ENCODE measurements around the gene ATP8B4. TPM values are rescaled to one million over a fixed set of nuclear protein-coding genes. Genes with fewer than 3 reads are reported as not detected.

Gene ATP8B4
- total and polyA plus RNA-seq, 10 of the 15 experiments (the other 5 are each of a cell fraction or from before 2014, with no cell fraction given) = 0.02 to 0.94 (median 0.19) TPM

DNA sequence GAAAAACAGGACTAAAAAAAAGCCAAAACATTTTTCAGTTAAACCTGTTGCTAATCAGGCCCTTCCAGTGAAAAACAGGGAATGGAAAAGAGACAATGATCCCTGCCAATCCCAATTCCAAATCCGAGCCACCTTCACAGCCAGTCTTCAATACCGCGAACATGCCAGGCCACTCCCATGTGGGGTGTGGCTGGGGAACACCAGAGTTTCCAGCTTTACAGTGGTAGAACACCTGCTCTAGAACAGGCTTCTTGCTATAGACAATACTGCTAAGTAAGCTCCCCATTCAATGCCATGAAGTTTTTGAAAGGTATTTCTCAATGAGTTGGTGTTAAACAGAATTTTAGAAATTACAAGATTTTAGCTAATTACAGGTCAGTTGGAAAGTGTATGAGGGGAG is 228.3 kb downstream of the ATP8B4 start (continued):
- TF ChIP-seq NR2F1 (conservative IDR thresholded peaks at IDR 0.05) (no peak), POLR2AphosphoS5 (IDR thresholded peaks at IDR 0.05; ENCODE audit: low read length) (no peak), ESRRA (IDR thresholded peaks at IDR 0.05; ENCODE audit: low read length) (no peak)
- TF ChIP-seq, protein P1, sequence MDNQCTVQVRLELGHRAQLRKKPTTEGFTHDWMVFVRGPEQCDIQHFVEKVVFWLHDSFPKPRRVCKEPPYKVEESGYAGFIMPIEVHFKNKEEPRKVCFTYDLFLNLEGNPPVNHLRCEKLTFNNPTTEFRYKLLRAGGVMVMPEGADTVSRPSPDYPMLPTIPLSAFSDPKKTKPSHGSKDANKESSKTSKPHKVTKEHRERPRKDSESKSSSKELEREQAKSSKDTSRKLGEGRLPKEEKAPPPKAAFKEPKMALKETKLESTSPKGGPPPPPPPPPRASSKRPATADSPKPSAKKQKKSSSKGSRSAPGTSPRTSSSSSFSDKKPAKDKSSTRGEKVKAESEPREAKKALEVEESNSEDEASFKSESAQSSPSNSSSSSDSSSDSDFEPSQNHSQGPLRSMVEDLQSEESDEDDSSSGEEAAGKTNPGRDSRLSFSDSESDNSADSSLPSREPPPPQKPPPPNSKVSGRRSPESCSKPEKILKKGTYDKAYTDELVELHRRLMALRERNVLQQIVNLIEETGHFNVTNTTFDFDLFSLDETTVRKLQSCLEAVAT (IDR thresholded peaks at IDR 0.05) = no peak

DNA sequence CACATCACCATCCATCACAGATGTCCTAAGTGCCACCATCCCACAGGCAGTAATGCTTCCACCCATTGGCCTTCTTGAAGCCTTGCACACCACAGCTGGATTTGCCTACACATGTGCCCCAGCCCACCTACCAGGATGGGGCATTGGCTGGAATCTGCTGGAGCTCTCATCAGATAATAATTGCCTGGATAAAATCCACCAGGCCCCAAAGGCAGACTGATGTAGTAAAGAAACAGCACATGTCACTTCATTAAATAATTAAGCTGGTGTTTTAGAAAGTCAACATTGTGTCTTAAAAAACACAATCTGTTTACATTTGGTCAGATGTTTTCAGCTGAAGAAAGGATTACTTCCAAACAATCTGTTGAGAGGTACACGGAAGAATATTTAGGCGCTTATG is 229.5 kb downstream of the ATP8B4 start:
- no peak overlapping the region for H2AFZ ChIP-seq (ENCODE audit: control insufficient read depth, low read depth, low read length)
- no peaks in the 10 kb centered on the region for H3K4me1 ChIP-seq (ENCODE audit: control insufficient read depth, insufficient read depth, low read length)
- ChIA-PET RAD21 (ENCODE audit: unreplicated experiment) (no interaction called here), CTCF (no interaction called here), POLR2A (no interaction called here), SMC1A (ENCODE audit: uncharacterized antibody, unreplicated experiment) (no interaction called here)
- no peaks in the 10 kb centered on the region for H3K9me3 ChIP-seq (replicated peaks; ENCODE audit: control insufficient read depth, insufficient read depth, low read length)
- 75% methylated on average over 2 of the region's 2 CpGs for WGBS (ENCODE audit: insufficient coverage, insufficient replicate concordance, low lambda C conversion rate, missing lambda C conversion rate)
- no peak for FAIRE-seq
- H3K27ac ChIP-seq (ENCODE audit: control insufficient read depth, insufficient read depth) = no peak overlapping the region
- H4K20me1 ChIP-seq (ENCODE audit: control insufficient read depth, insufficient read depth) = no peaks in the 10 kb centered on the region
- in situ Hi-C loops (cut with MboI) (no loop called here), intact Hi-C loops (cut with micrococcal nuclease; ENCODE audit: unreplicated experiment) (no loop called here)
- H3K4me2 ChIP-seq (ENCODE audit: control insufficient read depth, insufficient read depth) = no peak overlapping the region
- no peak overlapping the region for H3K9ac ChIP-seq (ENCODE audit: control insufficient read depth, insufficient read depth, low read length)
- no peaks in the 10 kb centered on the region for H3K79me2 ChIP-seq (ENCODE audit: control insufficient read depth, insufficient read depth, low read length)
- no TSS peak for BruUV-seq (replicated peaks)
- H3K27me3 ChIP-seq (replicated peaks in 1 of 2; ENCODE audit: control insufficient read depth in 2 of 2, insufficient read depth in 2 of 2, low read length in 1 of 2) = no peaks in the 10 kb centered on the region
- H3K4me3 ChIP-seq = no peak overlapping the region
- no peak for ATAC-seq
- DNase-seq (ENCODE audit: low read depth, low spot score) = no peak
- no peaks in the 10 kb centered on the region for H3K36me3 ChIP-seq (ENCODE audit: control insufficient read depth in 2 of 2, insufficient read depth in 2 of 2, low read length in 1 of 2)
- TF ChIP-seq, protein P2, sequence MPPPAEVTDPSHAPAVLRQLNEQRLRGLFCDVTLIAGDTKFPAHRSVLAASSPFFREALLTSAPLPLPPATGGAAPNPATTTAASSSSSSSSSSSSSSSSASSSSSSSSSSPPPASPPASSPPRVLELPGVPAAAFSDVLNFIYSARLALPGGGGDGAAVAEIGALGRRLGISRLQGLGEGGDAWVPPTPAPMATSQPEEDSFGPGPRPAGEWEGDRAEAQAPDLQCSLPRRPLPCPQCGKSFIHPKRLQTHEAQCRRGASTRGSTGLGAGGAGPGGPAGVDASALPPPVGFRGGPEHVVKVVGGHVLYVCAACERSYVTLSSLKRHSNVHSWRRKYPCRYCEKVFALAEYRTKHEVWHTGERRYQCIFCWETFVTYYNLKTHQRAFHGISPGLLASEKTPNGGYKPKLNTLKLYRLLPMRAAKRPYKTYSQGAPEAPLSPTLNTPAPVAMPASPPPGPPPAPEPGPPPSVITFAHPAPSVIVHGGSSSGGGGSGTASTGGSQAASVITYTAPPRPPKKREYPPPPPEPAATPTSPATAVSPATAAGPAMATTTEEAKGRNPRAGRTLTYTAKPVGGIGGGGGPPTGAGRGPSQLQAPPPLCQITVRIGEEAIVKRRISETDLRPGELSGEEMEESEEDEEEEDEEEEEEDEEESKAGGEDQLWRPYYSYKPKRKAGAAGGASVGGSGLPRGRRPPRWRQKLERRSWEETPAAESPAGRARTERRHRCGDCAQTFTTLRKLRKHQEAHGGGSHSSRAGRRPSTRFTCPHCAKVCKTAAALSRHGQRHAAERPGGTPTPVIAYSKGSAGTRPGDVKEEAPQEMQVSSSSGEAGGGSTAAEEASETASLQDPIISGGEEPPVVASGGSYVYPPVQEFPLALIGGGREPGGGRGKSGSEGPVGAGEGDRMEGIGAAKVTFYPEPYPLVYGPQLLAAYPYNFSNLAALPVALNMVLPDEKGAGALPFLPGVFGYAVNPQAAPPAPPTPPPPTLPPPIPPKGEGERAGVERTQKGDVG (CRISPR knock-in tag; IDR thresholded peaks at IDR 0.05) = no peak
- TF ChIP-seq, protein P3, sequence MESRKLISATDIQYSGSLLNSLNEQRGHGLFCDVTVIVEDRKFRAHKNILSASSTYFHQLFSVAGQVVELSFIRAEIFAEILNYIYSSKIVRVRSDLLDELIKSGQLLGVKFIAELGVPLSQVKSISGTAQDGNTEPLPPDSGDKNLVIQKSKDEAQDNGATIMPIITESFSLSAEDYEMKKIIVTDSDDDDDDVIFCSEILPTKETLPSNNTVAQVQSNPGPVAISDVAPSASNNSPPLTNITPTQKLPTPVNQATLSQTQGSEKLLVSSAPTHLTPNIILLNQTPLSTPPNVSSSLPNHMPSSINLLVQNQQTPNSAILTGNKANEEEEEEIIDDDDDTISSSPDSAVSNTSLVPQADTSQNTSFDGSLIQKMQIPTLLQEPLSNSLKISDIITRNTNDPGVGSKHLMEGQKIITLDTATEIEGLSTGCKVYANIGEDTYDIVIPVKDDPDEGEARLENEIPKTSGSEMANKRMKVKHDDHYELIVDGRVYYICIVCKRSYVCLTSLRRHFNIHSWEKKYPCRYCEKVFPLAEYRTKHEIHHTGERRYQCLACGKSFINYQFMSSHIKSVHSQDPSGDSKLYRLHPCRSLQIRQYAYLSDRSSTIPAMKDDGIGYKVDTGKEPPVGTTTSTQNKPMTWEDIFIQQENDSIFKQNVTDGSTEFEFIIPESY (IDR thresholded peaks at IDR 0.05) = no peak
- TF ChIP-seq RUNX3 (IDR thresholded peaks at IDR 0.05; ENCODE audit: low read length) (no peak), BMI1 (IDR thresholded peaks at IDR 0.05; ENCODE audit: borderline replicate concordance) (no peak), KAT2A (conservative IDR thresholded peaks at IDR 0.05; ENCODE audit: control insufficient read depth, low read depth, low read length) (no peak), JUNB (IDR thresholded peaks at IDR 0.05) (no peak), IKZF1 (conservative IDR thresholded peaks at IDR 0.05) (no peak), SREBF1 (IDR thresholded peaks at IDR 0.05; ENCODE audit: low read length) (no peak)
- TF ChIP-seq, protein P4, sequence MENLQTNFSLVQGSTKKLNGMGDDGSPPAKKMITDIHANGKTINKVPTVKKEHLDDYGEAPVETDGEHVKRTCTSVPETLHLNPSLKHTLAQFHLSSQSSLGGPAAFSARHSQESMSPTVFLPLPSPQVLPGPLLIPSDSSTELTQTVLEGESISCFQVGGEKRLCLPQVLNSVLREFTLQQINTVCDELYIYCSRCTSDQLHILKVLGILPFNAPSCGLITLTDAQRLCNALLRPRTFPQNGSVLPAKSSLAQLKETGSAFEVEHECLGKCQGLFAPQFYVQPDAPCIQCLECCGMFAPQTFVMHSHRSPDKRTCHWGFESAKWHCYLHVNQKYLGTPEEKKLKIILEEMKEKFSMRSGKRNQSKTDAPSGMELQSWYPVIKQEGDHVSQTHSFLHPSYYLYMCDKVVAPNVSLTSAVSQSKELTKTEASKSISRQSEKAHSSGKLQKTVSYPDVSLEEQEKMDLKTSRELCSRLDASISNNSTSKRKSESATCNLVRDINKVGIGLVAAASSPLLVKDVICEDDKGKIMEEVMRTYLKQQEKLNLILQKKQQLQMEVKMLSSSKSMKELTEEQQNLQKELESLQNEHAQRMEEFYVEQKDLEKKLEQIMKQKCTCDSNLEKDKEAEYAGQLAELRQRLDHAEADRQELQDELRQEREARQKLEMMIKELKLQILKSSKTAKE (IDR thresholded peaks at IDR 0.05; ENCODE audit: low read depth, poor library complexity, severe bottlenecking) = no peak
- TF ChIP-seq, protein P5, sequence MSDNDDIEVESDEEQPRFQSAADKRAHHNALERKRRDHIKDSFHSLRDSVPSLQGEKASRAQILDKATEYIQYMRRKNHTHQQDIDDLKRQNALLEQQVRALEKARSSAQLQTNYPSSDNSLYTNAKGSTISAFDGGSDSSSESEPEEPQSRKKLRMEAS (IDR thresholded peaks at IDR 0.05; ENCODE audit: low read depth, low read length) = no peak

Data from GM12878 (cell line).